K562 (cell line): ENCODE data around the gene CASKIN1. TPM values are rescaled to one million over a fixed set of nuclear protein-coding genes. Genes with fewer than 3 reads are reported as not detected.

Source experiments
- ATAC-seq: fragments of 200-7000 bp; cut with Tn5 transposase; 3 replicates; pipeline ENCODE4 v1.9.1; 2020; ENCODE audit warnings: moderate library complexity
- BruUV-seq: library from RNA; stranded (reverse); fragments of 400-500 nt; replicated peaks from 2 replicates; lab custom pipeline; 2021; lab: Mats Ljungman, UMichigan
- CTCF ChIA-PET: fragments of 300-600 bp; formaldehyde crosslinking; extraction: SDS; loops from one replicate; lab custom pipeline; 2021; ENCODE audit warnings: low intra/inter-chr PET ratio; lab: Yijun Ruan, JAX
- POLR2A ChIA-PET: fragments of 300-600, 350-650 bp; sonication (Branson Sonifier 250); formaldehyde crosslinking; extraction: SDS; loops from one replicate; lab custom pipeline; 2021; ENCODE audit warnings: antibody characterized with exemption, inconsistent platforms; lab: Yijun Ruan, JAX
- DNase-seq, 4 experiments: peaks; one replicate each; pipeline versions ENCODE4 v3.0.0 to v3.0.0-alpha.2; 2011 to 2018; ENCODE audit warnings: low spot score in 3 of 4, mixed read lengths in 3 of 4; ENCODE audit errors: extremely low read depth in 1 of 4
- FAIRE-seq: peaks from 2 replicates; lab custom pipeline; 2011; peaks lifted over from hg19 to GRCh38; lab: Jason Lieb, UNC
- H2AFZ ChIP-seq: 2 replicates; pipeline ENCODE4 v1.6.0; 2011; ENCODE audit warnings: low read depth, low read length, control low read depth, inconsistent platforms
- H3K27ac ChIP-seq: fragments of 200-600 bp; 3 replicates; pipeline ENCODE4 v1.8.0; 2011; ENCODE audit warnings: low read depth, mild to moderate bottlenecking, control low read depth, inconsistent platforms, low read length, moderate library complexity, mixed read lengths; ENCODE audit errors: extremely low read depth
- H3K27me3 ChIP-seq, 2 experiments: fragments of 300-600 bp in 1 of 2; 2 replicates in 1 of 2; 3 replicates in 1 of 2; pipeline versions ENCODE4 v1.6.0 to v1.8.0; 2011; ENCODE audit warnings: inconsistent platforms in 2 of 2, low read length in 2 of 2, mild to moderate bottlenecking in 1 of 2, mixed read lengths in 1 of 2, moderate library complexity in 1 of 2; ENCODE audit not compliant: control insufficient read depth in 2 of 2, insufficient read depth in 2 of 2
- H3K36me3 ChIP-seq: fragments of 300-600 bp; 3 replicates; pipeline ENCODE4 v1.8.0; 2011; ENCODE audit warnings: mild to moderate bottlenecking, low read length, inconsistent platforms; ENCODE audit not compliant: control insufficient read depth, insufficient read depth
- H3K4me1 ChIP-seq, 2 experiments: fragments of 200-600 bp in 1 of 2; replicated peaks in 1 of 2; 2 replicates in 1 of 2; 3 replicates in 1 of 2; pipeline versions ENCODE4 v1.5.1 to v1.8.0; 2011; ENCODE audit warnings: inconsistent platforms in 2 of 2, low read length in 2 of 2, mild to moderate bottlenecking in 1 of 2, mixed read lengths in 1 of 2, moderate library complexity in 1 of 2; ENCODE audit not compliant: control insufficient read depth in 2 of 2, insufficient read depth in 2 of 2
- H3K4me2 ChIP-seq: 2 replicates; pipeline ENCODE4 v1.6.1; 2011; ENCODE audit warnings: low read length, control low read depth, inconsistent platforms, mixed read lengths; ENCODE audit not compliant: insufficient read depth
- H3K4me3 ChIP-seq: fragments of 200-600 bp; sonication (generic), shearing (Covaris generic); 2 replicates; pipeline ENCODE4 v1.5.1; 2016; ENCODE audit warnings: control low read depth, inconsistent platforms
- H3K79me2 ChIP-seq: fragments of 200-600 bp; 3 replicates; pipeline ENCODE4 v1.8.0; 2011; ENCODE audit warnings: low read length, inconsistent platforms; ENCODE audit not compliant: control insufficient read depth, insufficient read depth
- H3K9ac ChIP-seq, 2 experiments: 2 replicates each; pipeline versions ENCODE4 v1.6.0 to v1.6.1; 2011; ENCODE audit warnings: low read depth in 2 of 2, low read length in 2 of 2, control low read depth in 1 of 2, inconsistent platforms in 1 of 2, mild to moderate bottlenecking in 1 of 2, mixed read lengths in 1 of 2; ENCODE audit not compliant: insufficient read depth in 1 of 2
- H3K9me1 ChIP-seq: one replicate; pipeline ENCODE4 v1.6.0; 2011; ENCODE audit warnings: inconsistent platforms, mild to moderate bottlenecking, low read length, moderate library complexity; ENCODE audit not compliant: control insufficient read depth, insufficient read depth
- H3K9me3 ChIP-seq: replicated peaks from 2 replicates; pipeline ENCODE4 v1.5.1; 2011; ENCODE audit warnings: low read depth, low read length, inconsistent platforms; ENCODE audit not compliant: control insufficient read depth, insufficient read depth
- H4K20me1 ChIP-seq: replicated peaks from 2 replicates; pipeline ENCODE4 v1.6.1; 2011; ENCODE audit warnings: low read length, inconsistent platforms, mixed read lengths; ENCODE audit not compliant: control insufficient read depth, insufficient read depth
- CBX5 ChIP-seq: IDR thresholded peaks from 2 replicates; pipeline ENCODE4 v1.6.1; 2014; ENCODE audit warnings: low read depth, borderline replicate concordance
- E2F4 ChIP-seq: sonication (generic); formaldehyde crosslinking; IDR thresholded peaks from 2 replicates; pipeline ENCODE4 v1.8.0; 2022; ENCODE audit warnings: mild to moderate bottlenecking, low read depth, missing genetic modification reagents
- FOXK1 ChIP-seq: sonication (generic); formaldehyde crosslinking; IDR thresholded peaks from 2 replicates; pipeline ENCODE4 v1.8.0; 2022; ENCODE audit warnings: missing genetic modification reagents, mild to moderate bottlenecking, borderline replicate concordance
- MCM3 ChIP-seq: fragments of 450-650 bp; IDR thresholded peaks from 2 replicates; pipeline ENCODE4 v1.6.1; 2016
- NR1H2 ChIP-seq: sonication (generic); formaldehyde crosslinking; IDR thresholded peaks from 2 replicates; pipeline ENCODE4 v1.4.0; 2020; ENCODE audit warnings: mild to moderate bottlenecking, missing genetic modification reagents
- POLR2A ChIP-seq: fragments of 450-650 bp; conservative IDR thresholded peaks from 2 replicates; pipeline ENCODE4 v1.6.1; 2016
- RBM25 ChIP-seq: fragments of 200-400 bp; formaldehyde crosslinking; IDR thresholded peaks from 2 replicates; pipeline ENCODE4 v1.6.1; 2018; ENCODE audit warnings: low read length, low read depth, moderate library complexity; ENCODE audit not compliant: severe bottlenecking
- SAP30 ChIP-seq: fragments of 200-600 bp; sonication (generic); IDR thresholded peaks from 2 replicates; pipeline ENCODE4 v1.6.1; 2012; ENCODE audit warnings: borderline replicate concordance, low read depth, mild to moderate bottlenecking, moderate library complexity, low read length, control low read depth, inconsistent platforms; ENCODE audit not compliant: insufficient read depth, poor library complexity, severe bottlenecking
- SMARCA4 ChIP-seq: fragments of 450-650 bp; IDR thresholded peaks from 2 replicates; pipeline ENCODE4 v1.6.1; 2016
- TRIM28 ChIP-seq: fragments of 450-650 bp; IDR thresholded peaks from 2 replicates; pipeline ENCODE4 v1.6.1; 2017
- ZBTB40 ChIP-seq, 2 experiments: fragments of 450-650 bp in 1 of 2; sonication (generic) in 1 of 2; formaldehyde crosslinking in 1 of 2; IDR thresholded peaks; 2 replicates each; pipeline versions ENCODE4 v1.7.1 to v1.9.0; 2016 to 2022; ENCODE audit warnings: inconsistent platforms in 1 of 2, mild to moderate bottlenecking in 1 of 2, missing genetic modification reagents in 1 of 2
- WGBS: fragments of 100-300 bp; shearing (Covaris generic); methylation state at CpG from one replicate; pipeline ENCODE4 v1.1.6; 2016; ENCODE audit warnings: low coverage, mixed read lengths; ENCODE audit not compliant: insufficient coverage; ENCODE audit errors: missing lambda C conversion rate; 5-methylcytosine and 5-hydroxymethylcytosine counted together
- in situ Hi-C: fragments of 300-500 bp; cut with MboI; formaldehyde crosslinking; loops from 4 replicates; pipeline ENCODE4 v1.15.0; 2018; ENCODE audit warnings: inconsistent platforms, mixed read lengths
- intact Hi-C: fragments of 100-400 bp; cut with micrococcal nuclease; formaldehyde crosslinking; loops from 2 replicates; pipeline ENCODE4 v1.14.2; 2022
- polyA plus RNA-seq, 8 experiments: library from polyadenylated mRNA; depleted of rRNA in 4 of 8; stranded (reverse) in 5 of 8; unstranded in 3 of 8; fragments of >200 nt; fragmentation: Nextera tagmentation in 2 of 8; fragmentation: Illumina TruSeq in 1 of 8; extraction: Ambion mirVana in 2 of 8; extraction: Trizol in 1 of 8; gene quantifications; 2 replicates each; pipeline versions ENCODE4 v1.2.1 to v1.2.3, GENCODE V29; 2011 to 2014; ENCODE audit warnings: inconsistent platforms in 1 of 8, missing spikeins in 1 of 8
- total RNA-seq, 7 experiments: library from RNA; depleted of rRNA in 6 of 7; stranded (reverse); fragments of >200 nt in 6 of 7; fragmentation: Illumina TruSeq in 2 of 7; extraction: Trizol in 2 of 7; gene quantifications; 2 replicates each; pipeline versions ENCODE4 v1.2.1 to v1.2.3, GENCODE V29; 2011 to 2021; ENCODE audit warnings: low replicate concordance in 1 of 7

The CASKIN1 gene
- total and polyA plus RNA-seq, 9 of the 15 experiments (the other 6 are each of a cell fraction or from before 2014, with no cell fraction given), result 0.15 to 4.5 (median 1.5) TPM; not detected in 2

GRCh38 chr16:2232094-2232990 is 35.9 kb upstream of the CASKIN1 start:
- H3K4me2 ChIP-seq, result no peak overlapping the region
- no peaks in the 10 kb centered on the region for H4K20me1 ChIP-seq
- FAIRE-seq (no peak), ATAC-seq (no peak), DNase-seq (no peak)
- intact Hi-C loops, result no loop called here
- peaks cover 84% of the 10 kb centered on the region; the same call in 2 of the 3 replicates for H3K36me3 ChIP-seq
- no peaks in the 10 kb centered on the region for H3K9me3 ChIP-seq
- no peak overlapping the region for H2AFZ ChIP-seq
- WGBS, result 92% methylated on average over 33 of the region's 41 CpGs
- CTCF ChIA-PET, result no interaction called here
- H3K4me3 ChIP-seq, result no peak overlapping the region
- peaks cover 14% of the 10 kb centered on the region for H3K79me2 ChIP-seq
- H3K27me3 ChIP-seq, result no peaks in the 10 kb centered on the region
- in situ Hi-C loops, result no loop called here
- no peak overlapping the region for H3K27ac ChIP-seq
- no TSS peak for BruUV-seq
- POLR2A ChIA-PET, result interaction anchor here (0.5 to 3.7 kb wide), 8 partner anchors 9 to 405 kb away, joined by 3 to 29 read pairs (median 3); partner anchors contain the start of genes E4F1, FAHD1 and PGP
- H3K9ac ChIP-seq, result peak overlapping the region in 1 of 2 experiments; percentile 35; a peak in 1 of 4 replicates
- H3K9me1 ChIP-seq, result no peaks in the 10 kb centered on the region
- peaks cover 0 to 60% of the 10 kb centered on the region in 2 experiments; a peak in 2 of 5 replicates for H3K4me1 ChIP-seq
- TF ChIP-seq POLR2A, result 0 out of 2 replicates have a peak, but pooled peaks have one; percentile 24
- TF ChIP-seq CBX5, result no peak
- TF ChIP-seq ZBTB40 (IDR thresholded peaks at IDR 0.05), result no peak
- no peak for TF ChIP-seq ZBTB40 (CRISPR knock-in tag; IDR thresholded peaks at IDR 0.05)
- no peak for TF ChIP-seq SAP30
- TF ChIP-seq TRIM28, result no peak
- no peak for TF ChIP-seq SMARCA4
- no peak for TF ChIP-seq FOXK1 (CRISPR knock-in tag)
- no peak for TF ChIP-seq RBM25
- no peak for TF ChIP-seq MCM3
- TF ChIP-seq E2F4 (CRISPR knock-in tag), result no peak
- no peak for TF ChIP-seq NR1H2 (CRISPR knock-in tag)
